ENCODE measurements around the gene ADARB2.
"Not testable (repeated sequence)": the region's sequence is repeated elsewhere in the genome, so short reads cannot be mapped to it uniquely, and the experiment has no call there.

ADARB2 gene

GRCh38 chr10:1476455-1476803, 260.9 kb downstream of the ADARB2 start:
- DNase-seq, result no peak

- no peak for DNase-seq
These were observed 261.4 kb downstream of the ADARB2 start for GRCh38 chr10:1475771-1476454.

- DNase-seq, result no peak
These were observed 262.2 kb downstream of the ADARB2 start for GRCh38 chr10:1475098-1475591.

- DNase-seq, result no peak
These were observed 262.8 kb downstream of the ADARB2 start for GRCh38 chr10:1474376-1475097.

- DNase-seq, result no peak
These were observed 263.5 kb downstream of the ADARB2 start for GRCh38 chr10:1473874-1474273.

GRCh38 chr10:1472178-1472958, 265.0 kb downstream of the ADARB2 start:
- no peak for DNase-seq

- no peak for DNase-seq
These were observed 268.5 kb downstream of the ADARB2 start for GRCh38 chr10:1468811-1469210.

- DNase-seq, result no peak
These were observed 269.8 kb downstream of the ADARB2 start for GRCh38 chr10:1467334-1468076.

- no peak for DNase-seq
These were observed 271.1 kb downstream of the ADARB2 start for GRCh38 chr10:1465993-1466764.

- no peak for DNase-seq
These were observed 271.9 kb downstream of the ADARB2 start for GRCh38 chr10:1465418-1465911.

- DNase-seq, result no peak
These were observed 272.4 kb downstream of the ADARB2 start for GRCh38 chr10:1464881-1465417.

- not testable (repeated sequence) for DNase-seq
These were observed 273.4 kb downstream of the ADARB2 start for GRCh38 chr10:1463971-1464370.

GRCh38 chr10:1462994-1463633, 274.2 kb downstream of the ADARB2 start:
- no peak for DNase-seq

GRCh38 chr10:1462521-1462920, 274.8 kb downstream of the ADARB2 start:
- no peak for DNase-seq

GRCh38 chr10:1462032-1462431, 275.3 kb downstream of the ADARB2 start:
- DNase-seq, result no peak

- DNase-seq, result no peak
These were observed 276.3 kb downstream of the ADARB2 start for GRCh38 chr10:1461016-1461415.

GRCh38 chr10:1459664-1460063, 277.7 kb downstream of the ADARB2 start:
- not testable (repeated sequence) for DNase-seq

GRCh38 chr10:1454951-1455350, 282.4 kb downstream of the ADARB2 start:
- no peak for DNase-seq

GRCh38 chr10:1454428-1454827, 282.9 kb downstream of the ADARB2 start:
- DNase-seq, result no peak

GRCh38 chr10:1452777-1453176, 284.5 kb downstream of the ADARB2 start:
- no peak for DNase-seq

- no peak for DNase-seq
These were observed 285.4 kb downstream of the ADARB2 start for GRCh38 chr10:1451941-1452340.
